MCF 10A (cell line): Measurements from ENCODE around the gene NFIB. TPM values are rescaled to one million over a fixed set of nuclear protein-coding genes. Genes with fewer than 3 reads are reported as not detected.

Source experiments
- BruUV-seq: library from RNA; stranded (reverse); fragments of 400-500 nt; replicated peaks from 2 replicates; lab custom pipeline; 2021; lab: Mats Ljungman, UMichigan
- CTCF ChIA-PET: fragments of 300-600 bp; sonication (Branson Sonifier 250); formaldehyde crosslinking; extraction: SDS; loops from one replicate; lab custom pipeline; 2021; ENCODE audit warnings: antibody characterized with exemption, inconsistent platforms; lab: Yijun Ruan, JAX
- POLR2A ChIA-PET: fragments of 300-600, 350-650 bp; sonication (Branson Sonifier 250); formaldehyde crosslinking; extraction: SDS; loops from one replicate; lab custom pipeline; 2020; ENCODE audit warnings: antibody characterized with exemption, inconsistent platforms; lab: Yijun Ruan, JAX
- DNase-seq: peaks from one replicate; pipeline ENCODE4 v3.0.0-alpha.2; 2018; ENCODE audit not compliant: unreplicated experiment
- H3K27ac Mint-ChIP-seq: one replicate; pipeline ENCODE4 v1.8.0; 2022; ENCODE audit warnings: mild to moderate bottlenecking, low read depth, mixed read lengths; ENCODE audit not compliant: unreplicated experiment
- H3K27me3 Mint-ChIP-seq: one replicate; pipeline ENCODE4 v1.8.0; 2022; ENCODE audit warnings: mixed read lengths; ENCODE audit not compliant: insufficient read depth, unreplicated experiment
- H3K36me3 Mint-ChIP-seq: one replicate; pipeline ENCODE4 v1.8.0; 2022; ENCODE audit warnings: mild to moderate bottlenecking, moderate library complexity, mixed read lengths; ENCODE audit not compliant: insufficient read depth, unreplicated experiment
- H3K4me1 Mint-ChIP-seq: one replicate; pipeline ENCODE4 v1.8.0; 2022; ENCODE audit warnings: mixed read lengths; ENCODE audit not compliant: insufficient read depth, unreplicated experiment
- H3K4me3 Mint-ChIP-seq: one replicate; pipeline ENCODE4 v1.8.0; 2022; ENCODE audit warnings: mild to moderate bottlenecking, moderate library complexity, mixed read lengths; ENCODE audit not compliant: unreplicated experiment
- H3K9me3 Mint-ChIP-seq: one replicate; pipeline ENCODE4 v1.8.0; 2022; ENCODE audit warnings: mixed read lengths; ENCODE audit not compliant: unreplicated experiment
- CTCF ChIP-seq: fragments of 200-600 bp; IDR thresholded peaks from one replicate; pipeline ENCODE4 v1.8.0; 2022; ENCODE audit warnings: antibody characterized with exemption, mild to moderate bottlenecking; ENCODE audit not compliant: unreplicated experiment
- intact Hi-C: fragments of 100-400 bp; cut with micrococcal nuclease; formaldehyde crosslinking; loops from 2 replicates; pipeline ENCODE4 v1.14.1; 2022
- total RNA-seq: library from RNA; stranded (reverse); gene quantifications from 2 replicates; pipeline ENCODE4 v1.2.3, GENCODE V29; 2022

Gene NFIB
- total RNA-seq, 1 experiment from 2014 or later = 70.8 TPM

DNA sequence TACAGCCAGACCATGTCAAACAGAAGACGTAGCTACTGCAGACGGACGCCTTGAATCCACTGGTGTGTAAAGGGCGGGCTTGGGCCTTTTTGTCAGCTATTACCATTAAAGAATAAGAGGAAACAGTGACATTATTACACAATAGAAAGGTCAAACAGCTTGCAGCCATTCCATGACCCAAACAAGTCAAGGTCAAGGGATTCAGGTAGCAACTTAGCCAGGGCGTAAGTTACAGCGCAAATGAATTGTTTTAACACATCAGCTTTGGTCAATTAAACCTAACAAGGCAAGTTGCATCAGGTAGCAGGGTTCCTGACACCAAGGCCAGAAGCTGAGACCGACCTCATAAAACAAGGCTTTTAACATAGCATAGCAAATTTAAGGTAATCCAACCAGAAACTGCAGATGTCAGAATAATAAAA, 15.3 kb downstream of the NFIB start:
- POLR2A ChIA-PET = interaction anchor here (1.2 to 3.7 kb wide), 5 partner anchors 8 to 21 kb away, joined by 3 to 16 read pairs (median 3); no protein-coding TSS in a partner anchor
- H3K4me1 Mint-ChIP-seq = peaks cover 22% of the 10 kb centered on the region
- H3K27ac Mint-ChIP-seq = no peak overlapping the region
- DNase-seq = no peak
- no peaks in the 10 kb centered on the region for H3K27me3 Mint-ChIP-seq
- no peak for TF ChIP-seq CTCF
- CTCF ChIA-PET = interaction anchor here (1.2 kb wide), 1 partner anchor 55 kb away, joined by 6 read pairs; no protein-coding TSS in a partner anchor
- BruUV-seq = no TSS peak
- no peaks in the 10 kb centered on the region for H3K9me3 Mint-ChIP-seq
- intact Hi-C loops = no loop called here
- H3K4me3 Mint-ChIP-seq = no peak overlapping the region
- H3K36me3 Mint-ChIP-seq = peaks cover 44% of the 10 kb centered on the region

DNA sequence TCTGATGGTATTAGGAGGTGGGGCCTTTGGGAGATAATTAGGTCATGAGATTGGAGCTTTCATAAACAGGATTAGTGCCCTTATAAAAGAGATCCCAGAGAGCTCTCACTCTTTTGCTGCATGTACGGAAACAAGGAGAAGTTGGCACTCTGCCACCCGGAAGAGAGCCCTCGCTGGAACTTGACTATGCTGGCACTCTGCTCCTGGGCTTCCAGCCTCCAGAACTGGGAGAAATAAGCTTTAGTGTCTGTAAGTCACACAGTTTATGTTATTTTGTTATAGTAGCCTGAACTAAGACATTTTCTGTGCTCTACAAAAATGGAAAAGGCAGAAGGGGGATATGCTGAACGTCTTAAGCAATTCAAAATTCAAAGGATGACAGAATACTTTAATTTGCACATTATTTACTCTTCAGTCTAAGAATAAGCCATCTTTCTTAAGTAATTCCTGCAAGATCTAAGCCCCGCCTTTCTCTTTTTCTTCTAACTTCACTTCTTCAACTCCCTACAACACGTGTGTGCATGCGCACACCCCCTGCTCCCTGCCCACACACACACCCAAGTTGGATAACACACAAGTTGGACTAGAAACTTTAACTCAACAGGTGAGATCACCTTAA, 17.3 kb downstream of the NFIB start:
- peaks cover 10% of the 10 kb centered on the region for H3K4me1 Mint-ChIP-seq
- intact Hi-C loops = no loop called here
- DNase-seq = peak; percentile 49
- TF ChIP-seq CTCF = no peak
- H3K4me3 Mint-ChIP-seq = no peak overlapping the region
- no TSS peak for BruUV-seq
- no peaks in the 10 kb centered on the region for H3K27me3 Mint-ChIP-seq
- peaks cover 40% of the 10 kb centered on the region for H3K36me3 Mint-ChIP-seq
- POLR2A ChIA-PET = interaction anchor here (0.8 to 1.2 kb wide), 2 partner anchors 11 to 21 kb away, joined by 4 to 6 read pairs; no protein-coding TSS in a partner anchor
- no peaks in the 10 kb centered on the region for H3K9me3 Mint-ChIP-seq
- H3K27ac Mint-ChIP-seq = no peak overlapping the region
- CTCF ChIA-PET = no interaction called here

DNA sequence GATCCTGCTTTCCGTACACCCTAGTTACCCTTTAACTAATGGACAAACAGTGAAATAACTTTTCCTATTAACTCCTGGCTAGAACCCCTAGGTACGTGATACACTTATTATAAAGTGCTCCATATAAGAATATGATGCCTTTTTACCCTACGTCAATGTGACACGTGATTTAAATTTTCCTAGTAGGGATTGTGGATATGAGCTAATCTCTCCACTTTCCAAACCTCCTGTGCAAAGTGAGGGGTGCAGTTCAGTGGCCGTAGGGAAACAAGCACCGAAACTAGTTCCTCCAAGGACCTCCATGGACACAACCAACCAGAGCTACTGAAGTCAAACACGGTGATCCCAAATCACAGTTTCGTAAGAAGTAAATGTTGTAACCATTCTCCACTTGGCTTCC, 19.3 kb downstream of the NFIB start:
- ChIA-PET POLR2A (interaction anchor here (0.6 to 1.5 kb wide), 5 partner anchors 11 to 310 kb away, joined by 3 to 8 read pairs (median 5); no protein-coding TSS in a partner anchor), CTCF (no interaction called here)
- no peak for TF ChIP-seq CTCF
- peaks cover 10% of the 10 kb centered on the region for H3K4me1 Mint-ChIP-seq
- no peak for DNase-seq
- intact Hi-C loops = no loop called here
- H3K9me3 Mint-ChIP-seq = no peaks in the 10 kb centered on the region
- peaks cover 26% of the 10 kb centered on the region for H3K36me3 Mint-ChIP-seq
- no peak overlapping the region for H3K4me3 Mint-ChIP-seq
- no peak overlapping the region for H3K27ac Mint-ChIP-seq
- BruUV-seq = no TSS peak
- H3K27me3 Mint-ChIP-seq = no peaks in the 10 kb centered on the region

DNA sequence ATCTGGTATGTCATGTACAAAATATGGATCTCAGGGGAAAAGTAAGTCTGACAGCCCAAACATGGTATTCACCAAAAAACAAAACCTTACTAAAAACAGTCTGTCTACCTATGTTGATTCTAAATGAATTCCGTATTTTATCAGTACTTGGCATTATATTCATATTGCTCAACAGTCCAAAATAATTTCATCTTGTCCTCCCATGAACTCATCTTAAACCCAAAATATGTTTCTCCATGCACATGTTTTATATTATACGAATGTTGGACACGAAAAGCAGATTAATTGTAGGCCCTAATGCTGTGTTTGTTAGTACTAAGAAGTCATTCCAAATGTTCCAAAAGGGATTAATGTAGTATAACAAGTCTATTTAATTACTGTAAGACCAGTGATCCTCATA, 20.1 kb downstream of the NFIB start:
- no TSS peak for BruUV-seq
- Mint-ChIP-seq H3K27ac (no peak overlapping the region), H3K36me3 (peaks cover 27% of the 10 kb centered on the region), H3K4me3 (no peak overlapping the region), H3K27me3 (no peaks in the 10 kb centered on the region), H3K9me3 (no peaks in the 10 kb centered on the region), H3K4me1 (peaks cover 10% of the 10 kb centered on the region)
- POLR2A ChIA-PET = interaction anchor here (0.6 to 1.5 kb wide), 4 partner anchors 10 to 310 kb away, joined by 3 to 8 read pairs (median 5); no protein-coding TSS in a partner anchor
- no peak for TF ChIP-seq CTCF
- CTCF ChIA-PET = no interaction called here
- no peak for DNase-seq
- intact Hi-C loops = no loop called here
